ENCODE measurements around the gene ISLR.

DNA sequence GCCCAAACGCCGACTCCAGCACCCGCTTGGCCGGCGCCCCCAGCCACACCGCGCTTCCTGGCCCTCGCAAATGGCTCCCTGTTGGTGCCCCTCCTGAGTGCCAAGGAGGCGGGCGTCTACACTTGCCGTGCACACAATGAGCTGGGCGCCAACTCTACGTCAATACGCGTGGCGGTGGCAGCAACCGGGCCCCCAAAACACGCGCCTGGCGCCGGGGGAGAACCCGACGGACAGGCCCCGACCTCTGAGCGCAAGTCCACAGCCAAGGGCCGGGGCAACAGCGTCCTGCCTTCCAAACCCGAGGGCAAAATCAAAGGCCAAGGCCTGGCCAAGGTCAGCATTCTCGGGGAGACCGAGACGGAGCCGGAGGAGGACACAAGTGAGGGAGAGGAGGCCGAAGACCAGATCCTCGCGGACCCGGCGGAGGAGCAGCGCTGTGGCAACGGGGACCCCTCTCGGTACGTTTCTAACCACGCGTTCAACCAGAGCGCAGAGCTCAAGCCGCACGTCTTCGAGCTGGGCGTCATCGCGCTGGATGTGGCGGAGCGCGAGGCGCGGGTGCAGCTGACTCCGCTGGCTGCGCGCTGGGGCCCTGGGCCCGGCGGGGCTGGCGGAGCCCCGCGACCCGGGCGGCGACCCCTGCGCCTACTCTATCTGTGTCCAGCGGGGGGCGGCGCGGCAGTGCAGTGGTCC lies 39.7 kb upstream of the ISLR start:
- no peak for TF ChIP-seq YY1 (IDR thresholded peaks at IDR 0.05; ENCODE audit: insufficient read depth, insufficient read length)
- no peak for TF ChIP-seq ZNF274 (IDR thresholded peaks at IDR 0.05; ENCODE audit: low read depth, low read length)
- TF ChIP-seq SUZ12 (IDR thresholded peaks at IDR 0.05; ENCODE audit: extremely low read depth, insufficient read depth, insufficient read length): no peak
